Fibroblast of the aortic adventitia (primary cell): Measurements from ENCODE around the gene CACNA2D3. TPM values are rescaled to one million over a fixed set of nuclear protein-coding genes. Genes with fewer than 3 reads are reported as not detected.
"Not testable (repeated sequence)": the region's sequence is repeated elsewhere in the genome, so short reads cannot be mapped to it uniquely, and the experiment has no call there.

Experiments used
- DNase-seq: peaks from one replicate; pipeline ENCODE4 v3.0.0-alpha.2; 2010; ENCODE audit warnings: low read depth
- H3K4me3 ChIP-seq: 2 replicates; pipeline ENCODE4 v1.5.1; 2011; ENCODE audit warnings: low read depth, mild to moderate bottlenecking, control low read depth, low read length, moderate library complexity
- total RNA-seq: library from RNA; depleted of rRNA; stranded (reverse); fragments of >200 nt; gene quantifications from 2 replicates; pipeline ENCODE4 v1.2.3, GENCODE V29; 2012; ENCODE audit warnings: low replicate concordance
- TF ChIP-seq, protein P1 (sequence below): IDR thresholded peaks from 2 replicates; pipeline ENCODE4 v1.5.1; 2011; ENCODE audit warnings: mild to moderate bottlenecking, low read length, control low read depth, inconsistent platforms; ENCODE audit not compliant: insufficient read depth

CACNA2D3 gene
- total RNA-seq, 1 donor, result 0.45 TPM

DNA sequence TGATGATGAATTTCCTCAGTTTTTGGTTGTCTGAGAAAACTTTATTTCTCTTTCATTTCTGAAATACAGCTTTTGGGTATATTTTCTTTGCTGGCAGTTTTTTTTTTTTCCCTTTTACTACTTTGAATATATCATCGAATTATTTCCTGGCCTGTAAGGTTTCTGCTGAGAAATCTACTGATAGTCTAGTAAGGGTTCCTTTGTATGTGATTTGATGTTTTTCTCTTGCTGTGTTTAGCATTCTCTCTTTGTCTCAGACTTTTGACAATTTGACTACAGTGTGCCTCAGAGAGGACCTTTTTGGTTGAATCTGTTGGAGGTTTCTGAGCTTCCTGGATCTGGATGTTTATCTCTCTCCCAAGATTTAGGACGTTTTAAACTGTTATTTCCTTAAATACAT, 336.0 kb downstream of the CACNA2D3 start:
- DNase-seq, result no peak
- TF ChIP-seq, protein P1, sequence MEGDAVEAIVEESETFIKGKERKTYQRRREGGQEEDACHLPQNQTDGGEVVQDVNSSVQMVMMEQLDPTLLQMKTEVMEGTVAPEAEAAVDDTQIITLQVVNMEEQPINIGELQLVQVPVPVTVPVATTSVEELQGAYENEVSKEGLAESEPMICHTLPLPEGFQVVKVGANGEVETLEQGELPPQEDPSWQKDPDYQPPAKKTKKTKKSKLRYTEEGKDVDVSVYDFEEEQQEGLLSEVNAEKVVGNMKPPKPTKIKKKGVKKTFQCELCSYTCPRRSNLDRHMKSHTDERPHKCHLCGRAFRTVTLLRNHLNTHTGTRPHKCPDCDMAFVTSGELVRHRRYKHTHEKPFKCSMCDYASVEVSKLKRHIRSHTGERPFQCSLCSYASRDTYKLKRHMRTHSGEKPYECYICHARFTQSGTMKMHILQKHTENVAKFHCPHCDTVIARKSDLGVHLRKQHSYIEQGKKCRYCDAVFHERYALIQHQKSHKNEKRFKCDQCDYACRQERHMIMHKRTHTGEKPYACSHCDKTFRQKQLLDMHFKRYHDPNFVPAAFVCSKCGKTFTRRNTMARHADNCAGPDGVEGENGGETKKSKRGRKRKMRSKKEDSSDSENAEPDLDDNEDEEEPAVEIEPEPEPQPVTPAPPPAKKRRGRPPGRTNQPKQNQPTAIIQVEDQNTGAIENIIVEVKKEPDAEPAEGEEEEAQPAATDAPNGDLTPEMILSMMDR, result no peak
- no peak overlapping the region for H3K4me3 ChIP-seq

DNA sequence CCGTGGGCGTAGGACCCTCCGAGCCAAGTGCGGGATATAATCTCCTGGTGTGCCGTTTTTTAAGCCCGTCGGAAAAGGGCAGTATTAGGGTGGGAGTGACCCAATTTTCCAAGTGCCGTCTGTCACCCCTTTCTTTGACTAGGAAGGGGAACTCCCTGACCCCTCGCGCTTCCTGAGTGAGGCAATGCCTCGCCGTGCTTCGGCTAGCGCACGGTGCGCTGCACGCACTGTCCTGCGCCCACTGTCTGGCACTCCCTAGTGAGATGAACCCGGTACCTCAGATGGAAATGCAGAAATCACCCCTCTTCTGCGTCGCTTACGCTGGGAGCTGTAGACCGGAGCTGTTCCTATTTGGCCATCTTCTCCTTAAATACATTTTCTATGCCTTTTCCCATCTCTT, 342.2 kb downstream of the CACNA2D3 start:
- not testable (repeated sequence) for H3K4me3 ChIP-seq, DNase-seq

- no peak for DNase-seq
- H3K4me3 ChIP-seq, result no peak overlapping the region
- TF ChIP-seq, protein P1, result no peak
Measured at GRCh38 chr3:54476891-54477290, 354.5 kb downstream of the CACNA2D3 start.

DNA sequence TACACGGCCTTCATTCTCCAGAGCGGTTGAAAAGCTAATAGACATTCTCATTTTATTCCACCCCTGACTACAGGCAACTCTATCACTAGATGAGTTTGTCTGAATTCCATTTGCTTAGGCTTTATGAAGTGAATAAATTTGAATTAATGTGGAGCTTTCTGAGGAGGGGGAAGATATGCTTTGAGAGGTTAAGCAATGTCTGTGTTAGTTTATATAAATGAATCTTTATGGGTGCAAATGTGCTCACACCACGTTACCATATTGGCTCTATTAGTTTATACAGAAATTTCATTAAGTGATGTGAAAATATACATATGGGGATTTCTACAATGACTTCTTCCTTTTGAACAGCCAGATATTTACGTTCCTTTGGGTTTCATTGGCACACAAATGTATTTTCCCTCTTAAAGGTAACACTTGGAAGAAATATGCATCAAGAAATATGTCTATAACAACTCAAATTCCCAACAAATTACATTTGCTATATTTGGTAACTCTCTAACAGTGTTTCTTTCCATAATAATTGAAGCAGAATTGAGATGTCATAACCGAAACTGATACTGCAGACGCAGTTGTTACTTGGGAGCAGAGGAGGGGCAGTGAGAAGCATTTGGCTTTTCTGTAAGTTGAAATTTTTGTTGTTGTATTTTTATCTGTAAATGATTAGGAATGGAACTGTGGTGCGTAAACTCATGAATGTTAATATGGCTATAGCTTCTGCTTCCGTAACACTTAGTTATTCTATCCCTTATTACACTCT, 359.4 kb downstream of the CACNA2D3 start:
- no peak for DNase-seq
- TF ChIP-seq, protein P1, result no peak
- H3K4me3 ChIP-seq, result no peak overlapping the region

GRCh38 chr3:54484334-54484733, 362.0 kb downstream of the CACNA2D3 start:
- no peak overlapping the region for H3K4me3 ChIP-seq
- no peak for DNase-seq
- TF ChIP-seq, protein P1, result no peak

DNA sequence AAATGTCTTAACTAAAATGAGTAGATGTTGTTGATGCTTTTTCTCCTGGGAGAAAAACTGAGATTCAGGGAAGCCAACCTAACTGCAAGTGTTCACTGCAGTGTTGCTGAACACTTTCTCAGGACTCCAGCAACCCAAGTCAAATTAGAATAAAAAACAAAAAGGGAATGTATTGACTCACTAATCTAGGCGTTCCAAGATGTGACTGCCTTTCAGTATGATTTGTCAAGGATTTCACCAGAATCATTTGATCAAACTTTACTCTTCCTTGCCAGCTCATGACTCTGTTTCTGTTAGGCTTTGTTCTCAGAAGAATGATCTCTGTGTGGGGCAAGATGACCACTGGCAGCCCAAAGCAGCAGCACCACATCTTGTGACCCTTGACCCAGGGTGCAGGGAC, 364.0 kb downstream of the CACNA2D3 start:
- no peak overlapping the region for H3K4me3 ChIP-seq
- DNase-seq, result no peak
- TF ChIP-seq, protein P1, result no peak

GRCh38 chr3:54488297-54488696, 365.9 kb downstream of the CACNA2D3 start:
- DNase-seq, result no peak
- no peak overlapping the region for H3K4me3 ChIP-seq
- TF ChIP-seq, protein P1, result no peak
